AG09309 (cell line): Measurements from ENCODE around the gene TRIM27.

Experiments used
- DNase-seq: peaks from one replicate; pipeline ENCODE4 v3.0.0-alpha.2; 2010; ENCODE audit warnings: low read depth
- H3K4me3 ChIP-seq: 2 replicates; pipeline ENCODE4 v1.5.1; 2011; ENCODE audit warnings: mild to moderate bottlenecking, low read depth, low read length, moderate library complexity; ENCODE audit not compliant: control insufficient read depth
- CTCF ChIP-seq: IDR thresholded peaks from 2 replicates; pipeline ENCODE4 v1.5.1; 2011; ENCODE audit warnings: mild to moderate bottlenecking, low read depth, low read length, inconsistent platforms; ENCODE audit not compliant: insufficient read depth, control insufficient read depth; ENCODE audit errors: missing control alignments

The TRIM27 gene

GRCh38 chr6:28945349-28945748 lies 21.6 kb upstream of the TRIM27 start:
- no peak for DNase-seq
- TF ChIP-seq CTCF: no peak
- no peak overlapping the region for H3K4me3 ChIP-seq

- peak; percentile 52 for DNase-seq
- TF ChIP-seq CTCF: no peak
- peak overlapping the region; percentile 36 for H3K4me3 ChIP-seq
Observed at GRCh38 chr6:28944412-28944865, 20.7 kb upstream of the TRIM27 start.

- H3K4me3 ChIP-seq: peak overlapping the region; percentile 36
- TF ChIP-seq CTCF: no peak
- no peak for DNase-seq
Observed at GRCh38 chr6:28943557-28944411, 20.0 kb upstream of the TRIM27 start.

- no peak for DNase-seq
- TF ChIP-seq CTCF: no peak
- no peak overlapping the region for H3K4me3 ChIP-seq
Observed at GRCh38 chr6:28943223-28943556, 19.4 kb upstream of the TRIM27 start.

GRCh38 chr6:28941684-28942448 lies 18.1 kb upstream of the TRIM27 start:
- TF ChIP-seq CTCF: no peak
- H3K4me3 ChIP-seq: peak overlapping the region; percentile 55
- DNase-seq: no peak

GRCh38 chr6:28940858-28941683 lies 17.3 kb upstream of the TRIM27 start:
- H3K4me3 ChIP-seq: peak overlapping the region; percentile 55
- no peak for TF ChIP-seq CTCF
- DNase-seq: peak; percentile 59
